ENCODE measurements around the gene RAB19. TPM values are rescaled to one million over a fixed set of nuclear protein-coding genes. Genes with fewer than 3 reads are reported as not detected.

Gene RAB19
- total and polyA plus RNA-seq, 2 of the 8 experiments (the other 6 are each of a cell fraction or from before 2014, with no cell fraction given) = 9.8 to 11.0 TPM

DNA sequence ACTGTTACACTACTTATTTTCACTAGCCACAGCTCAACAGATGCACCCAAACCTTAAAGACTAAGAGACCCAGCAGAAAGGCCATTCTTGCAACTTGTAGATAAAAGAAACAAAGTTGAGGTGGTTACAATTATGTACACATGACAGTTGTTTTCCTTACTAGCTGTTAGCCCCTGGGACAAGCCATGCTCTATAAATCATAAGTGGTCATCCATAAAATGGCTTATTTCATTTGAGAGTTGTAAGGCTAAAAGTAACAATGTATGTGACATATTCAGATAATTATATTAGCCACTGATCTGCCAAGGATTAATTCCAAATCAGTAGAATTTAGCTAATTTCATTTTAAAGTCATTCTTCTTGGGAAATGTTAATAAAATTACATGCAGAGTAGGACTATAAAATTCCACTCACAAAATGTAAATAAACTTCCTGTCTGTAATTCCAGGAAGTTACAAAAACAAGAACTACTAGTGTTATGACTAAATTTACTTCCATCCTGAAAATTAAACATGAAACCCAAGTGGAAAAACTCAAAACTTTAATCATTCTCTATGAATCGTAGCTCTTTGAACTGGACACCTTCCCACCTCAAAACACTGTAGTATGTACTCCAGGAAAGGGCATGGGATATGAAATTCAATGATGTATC is 18.8 kb upstream of the RAB19 start (continued):
- TF ChIP-seq, protein P1, sequence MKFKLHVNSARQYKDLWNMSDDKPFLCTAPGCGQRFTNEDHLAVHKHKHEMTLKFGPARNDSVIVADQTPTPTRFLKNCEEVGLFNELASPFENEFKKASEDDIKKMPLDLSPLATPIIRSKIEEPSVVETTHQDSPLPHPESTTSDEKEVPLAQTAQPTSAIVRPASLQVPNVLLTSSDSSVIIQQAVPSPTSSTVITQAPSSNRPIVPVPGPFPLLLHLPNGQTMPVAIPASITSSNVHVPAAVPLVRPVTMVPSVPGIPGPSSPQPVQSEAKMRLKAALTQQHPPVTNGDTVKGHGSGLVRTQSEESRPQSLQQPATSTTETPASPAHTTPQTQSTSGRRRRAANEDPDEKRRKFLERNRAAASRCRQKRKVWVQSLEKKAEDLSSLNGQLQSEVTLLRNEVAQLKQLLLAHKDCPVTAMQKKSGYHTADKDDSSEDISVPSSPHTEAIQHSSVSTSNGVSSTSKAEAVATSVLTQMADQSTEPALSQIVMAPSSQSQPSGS (IDR thresholded peaks at IDR 0.05; ENCODE audit: low read length) = no peak
- TF ChIP-seq, protein P2, sequence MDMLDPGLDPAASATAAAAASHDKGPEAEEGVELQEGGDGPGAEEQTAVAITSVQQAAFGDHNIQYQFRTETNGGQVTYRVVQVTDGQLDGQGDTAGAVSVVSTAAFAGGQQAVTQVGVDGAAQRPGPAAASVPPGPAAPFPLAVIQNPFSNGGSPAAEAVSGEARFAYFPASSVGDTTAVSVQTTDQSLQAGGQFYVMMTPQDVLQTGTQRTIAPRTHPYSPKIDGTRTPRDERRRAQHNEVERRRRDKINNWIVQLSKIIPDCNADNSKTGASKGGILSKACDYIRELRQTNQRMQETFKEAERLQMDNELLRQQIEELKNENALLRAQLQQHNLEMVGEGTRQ (IDR thresholded peaks at IDR 0.05; ENCODE audit: low read length) = no peak
- no peak for TF ChIP-seq NRF1 (IDR thresholded peaks at IDR 0.05; ENCODE audit: low read depth, low read length)
- TF ChIP-seq SUZ12 (IDR thresholded peaks at IDR 0.05; ENCODE audit: low read length) = no peak
- TF ChIP-seq SRF (IDR thresholded peaks at IDR 0.05; ENCODE audit: low read depth, low read length) = no peak

Measured in H1 (cell line).